Muscle of back (tissue), 13 donors: ENCODE results near the gene MBD4. TPM values are rescaled to one million over a fixed set of nuclear protein-coding genes. Genes with fewer than 3 reads are reported as not detected.
"Not testable (repeated sequence)": the region's sequence is repeated elsewhere in the genome, so short reads cannot be mapped to it uniquely, and the experiment has no call there.

Source experiments
- DNase-seq, 3 donors: peaks; one replicate each; pipeline versions ENCODE4 v3.0.0 to v3.0.0-alpha.2; 2013
- long read RNA-seq, 9 donors: transcript quantifications; one replicate each; lab custom pipeline, GENCODE V29; 2026
- polyA plus RNA-seq, 10 donors: library from polyadenylated mRNA; unstranded; fragments of 120-200 nt; gene quantifications; one replicate each; pipeline ENCODE4 v1.2.1, GENCODE V29; 2013; ENCODE audit not compliant: insufficient read length in 10 of 10

MBD4 gene
- polyA plus RNA-seq: 10 to 100 TPM; 22.6 to 30.5 (median 27.6) TPM
- long read RNA-seq, donor 1, partial matches to known transcripts: 0 of 2 reads
- long read RNA-seq, donor 1, other reads (novel, unspliced or antisense): 0 of 2 reads
- long read RNA-seq, donor 2, partial matches to known transcripts: 0 of 3 reads
- long read RNA-seq, donor 2, other reads (novel, unspliced or antisense): 0 of 3 reads
- long read RNA-seq, donor 3: 0 reads
- long read RNA-seq, donor 4, partial matches to known transcripts: 0 of 3 reads
- long read RNA-seq, donor 4, other reads (novel, unspliced or antisense): 0 of 3 reads
- long read RNA-seq, donor 5, partial matches to known transcripts: 7 of 10 reads
- long read RNA-seq, donor 5, other reads (novel, unspliced or antisense): 0 of 10 reads
- long read RNA-seq, donor 6, partial matches to known transcripts: 0 of 4 reads
- long read RNA-seq, donor 6, other reads (novel, unspliced or antisense): 0 of 4 reads
- long read RNA-seq, donor 7, partial matches to known transcripts: 10 of 11 reads
- long read RNA-seq, donor 7, other reads (novel, unspliced or antisense): 0 of 11 reads
- long read RNA-seq, donor 8, partial matches to known transcripts: 0 of 2 reads
- long read RNA-seq, donor 8, other reads (novel, unspliced or antisense): 0 of 2 reads
- long read RNA-seq, donor 9: 0 reads

- peak; percentile 97 to 99 (median 99) for DNase-seq
These were observed at the start of gene MBD4, which contains the start of gene IFT122 for GRCh38 chr3:129439817-129440617. MBD4 (minus strand) TSS chr3:129439948; CDS start chr3:129439833, 115 bp downstream. IFT122 (plus strand) TSS chr3:129440224; CDS start chr3:129440331, 107 bp downstream.

GRCh38 chr3:129489258-129489657 lies 49.5 kb upstream of the MBD4 start:
- DNase-seq: not testable (repeated sequence)

- DNase-seq: not testable (repeated sequence)
These were observed 48.2 kb upstream of the MBD4 start for GRCh38 chr3:129487868-129488335.

GRCh38 chr3:129487183-129487867 lies 47.6 kb upstream of the MBD4 start:
- DNase-seq: no peak

- DNase-seq: no peak
These were observed 46.9 kb upstream of the MBD4 start for GRCh38 chr3:129486664-129487035.

- DNase-seq: peak; percentile 42 to 63 (median 53)
These were observed 46.2 kb upstream of the MBD4 start for GRCh38 chr3:129485721-129486663.

- not testable (repeated sequence) for DNase-seq
These were observed 45.4 kb upstream of the MBD4 start for GRCh38 chr3:129485146-129485545.

GRCh38 chr3:129483870-129484269 lies 44.1 kb upstream of the MBD4 start:
- DNase-seq: no peak

- DNase-seq: no peak
These were observed 43.0 kb upstream of the MBD4 start for GRCh38 chr3:129482721-129483120.

- peak in 2 of 3 donors; percentile 63 to 77 for DNase-seq
These were observed 42.1 kb upstream of the MBD4 start for GRCh38 chr3:129481766-129482332.

- DNase-seq: peak in 2 of 3 donors; percentile 45 to 72
These were observed 41.5 kb upstream of the MBD4 start for GRCh38 chr3:129481225-129481765.

- no peak for DNase-seq
These were observed 36.8 kb upstream of the MBD4 start for GRCh38 chr3:129476586-129476985.

- DNase-seq: no peak
These were observed 36.1 kb upstream of the MBD4 start for GRCh38 chr3:129475863-129476262.

- no peak for DNase-seq
These were observed 35.4 kb upstream of the MBD4 start for GRCh38 chr3:129474984-129475804.

- no peak for DNase-seq
These were observed 34.0 kb upstream of the MBD4 start for GRCh38 chr3:129473769-129474152.

GRCh38 chr3:129473067-129473768 lies 33.5 kb upstream of the MBD4 start:
- DNase-seq: no peak

- no peak for DNase-seq
These were observed 31.1 kb upstream of the MBD4 start for GRCh38 chr3:129470861-129471260.

- DNase-seq: no peak
These were observed 29.3 kb upstream of the MBD4 start for GRCh38 chr3:129469026-129469425.
